IPS-NIHi11 (cell line): ENCODE results near the gene USP40.
A peak's percentile ranks its signal among the peaks of the same experiment; 100 is the strongest.

Experiments used
- DNase-seq: peaks from one replicate; pipeline ENCODE4 v3.0.0; 2012; ENCODE audit warnings: mixed read lengths, low spot score

USP40 gene

GRCh38 chr2:233443511-233444183 lies 122.9 kb downstream of the USP40 start:
- peak; percentile 88 for DNase-seq

GRCh38 chr2:233442028-233442310 lies 124.6 kb downstream of the USP40 start:
- no peak for DNase-seq

GRCh38 chr2:233441161-233442027 lies 125.2 kb downstream of the USP40 start:
- no peak for DNase-seq

GRCh38 chr2:233440714-233441113 lies 125.9 kb downstream of the USP40 start:
- no peak for DNase-seq

- DNase-seq = no peak
Measured at GRCh38 chr2:233440314-233440713, 126.3 kb downstream of the USP40 start.

- no peak for DNase-seq
Measured at GRCh38 chr2:233439191-233439590, 127.4 kb downstream of the USP40 start.

- DNase-seq = no peak
Measured at GRCh38 chr2:233438573-233439147, 127.9 kb downstream of the USP40 start.

- DNase-seq = no peak
Measured at GRCh38 chr2:233437439-233437955, 129.1 kb downstream of the USP40 start.

- DNase-seq = no peak
Measured at GRCh38 chr2:233436691-233437438, 129.7 kb downstream of the USP40 start.

GRCh38 chr2:233436191-233436581 lies 130.4 kb downstream of the USP40 start:
- no peak for DNase-seq

GRCh38 chr2:233435436-233436190 lies 131.0 kb downstream of the USP40 start:
- DNase-seq = no peak

- no peak for DNase-seq
Measured at GRCh38 chr2:233434666-233435330, 131.8 kb downstream of the USP40 start.

GRCh38 chr2:233433794-233434193 lies 132.8 kb downstream of the USP40 start:
- DNase-seq = no peak

- DNase-seq = no peak
Measured at GRCh38 chr2:233433029-233433428, 133.6 kb downstream of the USP40 start.

GRCh38 chr2:233430651-233431050 lies 135.9 kb downstream of the USP40 start:
- DNase-seq = no peak

- no peak for DNase-seq
Measured at GRCh38 chr2:233430081-233430480, 136.5 kb downstream of the USP40 start.

- no peak for DNase-seq
Measured at GRCh38 chr2:233429175-233429897, 137.2 kb downstream of the USP40 start.

- DNase-seq = no peak
Measured at GRCh38 chr2:233428438-233428837, 138.1 kb downstream of the USP40 start.

- no peak for DNase-seq
Measured at GRCh38 chr2:233428008-233428407, 138.6 kb downstream of the USP40 start.

GRCh38 chr2:233426619-233427342 lies 139.8 kb downstream of the USP40 start:
- DNase-seq = no peak
